ENCODE results near the gene C1orf94. TPM values are rescaled to one million over a fixed set of nuclear protein-coding genes. Genes with fewer than 3 reads are reported as not detected.

Gene C1orf94
- total and polyA plus RNA-seq, 10 of the 15 experiments (the other 5 are each of a cell fraction or from before 2014, with no cell fraction given): not detected

DNA sequence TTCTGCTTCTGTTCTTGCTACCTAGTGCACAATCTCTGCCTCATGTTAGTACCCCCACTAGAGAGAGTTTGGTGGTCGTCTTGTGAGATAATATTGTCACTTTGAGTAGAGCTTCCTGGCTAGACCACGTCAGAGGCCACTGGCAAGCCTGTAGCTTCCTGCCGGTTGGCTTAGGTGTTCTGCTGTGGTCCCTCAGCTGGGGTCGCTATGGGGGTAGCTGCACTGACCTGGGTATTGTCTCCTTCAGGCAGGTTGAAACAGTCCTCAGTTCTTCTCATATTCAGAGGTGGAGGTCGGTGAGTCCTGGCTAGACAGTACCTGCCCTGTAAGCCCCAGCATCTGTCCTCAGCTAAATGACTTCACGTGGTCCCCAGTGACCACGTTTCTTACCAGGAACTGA, 86.2 kb downstream of the C1orf94 start:
- ChIA-PET CTCF (no interaction called here), SMC1A (ENCODE audit: uncharacterized antibody, unreplicated experiment) (no interaction called here), POLR2A (no interaction called here), RAD21 (ENCODE audit: unreplicated experiment) (no interaction called here)
- intact Hi-C loops (cut with micrococcal nuclease; ENCODE audit: unreplicated experiment) (no loop called here), in situ Hi-C loops (cut with MboI) (no loop called here)
- Histone ChIP-seq H3K27me3 (replicated peaks in 1 of 2; ENCODE audit: control insufficient read depth in 2 of 2, insufficient read depth in 2 of 2, low read length in 1 of 2) (no peaks in the 10 kb centered on the region; a peak in 1 of 4 replicates), H3K9ac (ENCODE audit: control insufficient read depth, insufficient read depth, low read length) (no peak overlapping the region), H2AFZ (ENCODE audit: control insufficient read depth, low read depth, low read length) (no peak overlapping the region), H3K27ac (ENCODE audit: control insufficient read depth, insufficient read depth) (no peak overlapping the region), H3K4me3 (no peak overlapping the region), H3K36me3 (ENCODE audit: control insufficient read depth in 2 of 2, insufficient read depth in 2 of 2, low read length in 1 of 2) (no peaks in the 10 kb centered on the region), H3K79me2 (ENCODE audit: control insufficient read depth, insufficient read depth, low read length) (no peaks in the 10 kb centered on the region), H3K4me2 (ENCODE audit: control insufficient read depth, insufficient read depth) (no peak overlapping the region), H4K20me1 (ENCODE audit: control insufficient read depth, insufficient read depth) (no peaks in the 10 kb centered on the region; the same call in 1 of the 2 replicates), H3K9me3 (replicated peaks; ENCODE audit: control insufficient read depth, insufficient read depth, low read length) (no peaks in the 10 kb centered on the region), H3K4me1 (ENCODE audit: control insufficient read depth, insufficient read depth, low read length) (no peaks in the 10 kb centered on the region)
- no peak for DNase-seq (ENCODE audit: low read depth, low spot score)
- no TSS peak for BruUV-seq (replicated peaks)
- TF ChIP-seq EZH2 (IDR thresholded peaks at IDR 0.05; ENCODE audit: borderline replicate concordance, control insufficient read depth, low read depth, low read length) (no peak), ZNF622 (IDR thresholded peaks at IDR 0.05) (no peak), CBX5 (IDR thresholded peaks at IDR 0.05; ENCODE audit: low read depth) (no peak), MYB (IDR thresholded peaks at IDR 0.05; ENCODE audit: borderline replicate concordance, low read depth, low read length) (no peak)
- TF ChIP-seq, protein P1, sequence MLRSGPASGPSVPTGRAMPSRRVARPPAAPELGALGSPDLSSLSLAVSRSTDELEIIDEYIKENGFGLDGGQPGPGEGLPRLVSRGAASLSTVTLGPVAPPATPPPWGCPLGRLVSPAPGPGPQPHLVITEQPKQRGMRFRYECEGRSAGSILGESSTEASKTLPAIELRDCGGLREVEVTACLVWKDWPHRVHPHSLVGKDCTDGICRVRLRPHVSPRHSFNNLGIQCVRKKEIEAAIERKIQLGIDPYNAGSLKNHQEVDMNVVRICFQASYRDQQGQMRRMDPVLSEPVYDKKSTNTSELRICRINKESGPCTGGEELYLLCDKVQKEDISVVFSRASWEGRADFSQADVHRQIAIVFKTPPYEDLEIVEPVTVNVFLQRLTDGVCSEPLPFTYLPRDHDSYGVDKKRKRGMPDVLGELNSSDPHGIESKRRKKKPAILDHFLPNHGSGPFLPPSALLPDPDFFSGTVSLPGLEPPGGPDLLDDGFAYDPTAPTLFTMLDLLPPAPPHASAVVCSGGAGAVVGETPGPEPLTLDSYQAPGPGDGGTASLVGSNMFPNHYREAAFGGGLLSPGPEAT (IDR thresholded peaks at IDR 0.05; ENCODE audit: low read depth): no peak
- 15% methylated on average over 7 of the region's 7 CpGs for WGBS (ENCODE audit: insufficient coverage, insufficient replicate concordance, low lambda C conversion rate, missing lambda C conversion rate)
- no peak for FAIRE-seq
- no peak for ATAC-seq

DNA sequence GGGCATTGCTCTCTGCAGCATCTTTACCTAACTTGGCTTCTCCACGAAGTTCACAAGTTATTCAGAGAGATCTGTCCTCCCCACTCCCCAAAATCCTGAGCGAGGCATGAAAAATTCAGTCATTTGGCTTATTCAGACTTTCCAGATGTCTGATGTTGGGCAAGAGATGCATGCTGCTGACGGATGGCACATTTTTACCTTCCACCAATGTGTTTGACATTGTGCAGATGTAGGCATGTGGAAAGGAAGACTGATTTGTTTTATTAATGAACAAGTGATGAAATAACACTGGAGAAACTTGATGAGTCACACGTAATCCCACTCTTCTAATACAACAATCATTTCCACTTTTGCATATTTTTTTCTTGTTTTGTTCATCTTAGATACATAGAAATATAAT, 86.7 kb downstream of the C1orf94 start:
- TF ChIP-seq GATAD2B (conservative IDR thresholded peaks at IDR 0.05; ENCODE audit: low read depth) (no peak), MEF2B (IDR thresholded peaks at IDR 0.05; ENCODE audit: partially characterized antibody, poor library complexity, severe bottlenecking) (no peak), TAF1 (IDR thresholded peaks at IDR 0.05; ENCODE audit: borderline replicate concordance, low read depth, low read length) (no peak), KLF5 (IDR thresholded peaks at IDR 0.05; ENCODE audit: partially characterized antibody) (no peak), LARP7 (IDR thresholded peaks at IDR 0.05) (no peak), STAT1 (conservative IDR thresholded peaks at IDR 0.05) (no peak)
- H4K20me1 ChIP-seq (ENCODE audit: control insufficient read depth, insufficient read depth): no peaks in the 10 kb centered on the region; the same call in 1 of the 2 replicates
- no peak overlapping the region for H3K4me2 ChIP-seq (ENCODE audit: control insufficient read depth, insufficient read depth)
- no peak overlapping the region for H3K27ac ChIP-seq (ENCODE audit: control insufficient read depth, insufficient read depth)
- DNase-seq (ENCODE audit: low read depth, low spot score) (no peak), ATAC-seq (no peak), FAIRE-seq (no peak)
- ChIA-PET CTCF (no interaction called here), SMC1A (ENCODE audit: uncharacterized antibody, unreplicated experiment) (no interaction called here), POLR2A (no interaction called here), RAD21 (ENCODE audit: unreplicated experiment) (no interaction called here)
- no peaks in the 10 kb centered on the region for H3K4me1 ChIP-seq (ENCODE audit: control insufficient read depth, insufficient read depth, low read length)
- H3K9ac ChIP-seq (ENCODE audit: control insufficient read depth, insufficient read depth, low read length): no peak overlapping the region
- no peak overlapping the region for H3K4me3 ChIP-seq
- no peak overlapping the region for H2AFZ ChIP-seq (ENCODE audit: control insufficient read depth, low read depth, low read length)
- no TSS peak for BruUV-seq (replicated peaks)
- 9% methylated on average over 4 of the region's 4 CpGs for WGBS (ENCODE audit: insufficient coverage, insufficient replicate concordance, low lambda C conversion rate, missing lambda C conversion rate)
- H3K27me3 ChIP-seq (replicated peaks in 1 of 2; ENCODE audit: control insufficient read depth in 2 of 2, insufficient read depth in 2 of 2, low read length in 1 of 2): no peaks in the 10 kb centered on the region; a peak in 1 of 4 replicates
- in situ Hi-C loops (cut with MboI) (no loop called here), intact Hi-C loops (cut with micrococcal nuclease; ENCODE audit: unreplicated experiment) (no loop called here)
- H3K79me2 ChIP-seq (ENCODE audit: control insufficient read depth, insufficient read depth, low read length): no peaks in the 10 kb centered on the region
- H3K9me3 ChIP-seq (replicated peaks; ENCODE audit: control insufficient read depth, insufficient read depth, low read length): no peaks in the 10 kb centered on the region
- H3K36me3 ChIP-seq (ENCODE audit: control insufficient read depth in 2 of 2, insufficient read depth in 2 of 2, low read length in 1 of 2): no peaks in the 10 kb centered on the region

All from GM12878 (cell line).